NCI-H1436 treated with DMSO at 0.1 percent for 48 hours (cell line): Measurements from ENCODE around the gene WDFY2.
"Not testable (repeated sequence)": the region's sequence is repeated elsewhere in the genome, so short reads cannot be mapped to it uniquely, and the experiment has no call there.

Experiments
- DNase-seq: peaks from one replicate; lab custom pipeline; 2025; lab: John Stamatoyannopoulos, UW

WDFY2 gene

GRCh38 chr13:51666839-51667238, 82.6 kb downstream of the WDFY2 start:
- DNase-seq, result no peak

GRCh38 chr13:51668580-51669195, 84.4 kb downstream of the WDFY2 start:
- no peak for DNase-seq

DNA sequence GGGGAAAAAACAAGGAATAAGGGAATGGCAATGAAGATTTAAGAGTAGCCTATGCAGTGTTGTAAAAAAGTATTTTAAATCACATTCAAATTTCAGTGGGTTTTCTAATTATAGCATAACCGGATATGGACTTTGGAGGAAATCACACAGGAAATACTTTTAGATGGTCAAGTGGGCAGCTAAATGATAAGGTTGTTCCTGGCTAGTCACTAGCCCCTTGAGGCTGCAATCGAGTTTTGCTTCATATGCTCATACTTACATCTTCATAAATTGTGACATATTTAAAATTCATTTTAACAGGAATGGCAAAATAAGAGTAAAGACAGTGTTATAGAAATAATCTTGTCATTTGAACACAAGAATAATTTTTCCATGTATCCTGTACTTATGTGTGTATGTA, 88.9 kb downstream of the WDFY2 start:
- DNase-seq, result no peak

DNA sequence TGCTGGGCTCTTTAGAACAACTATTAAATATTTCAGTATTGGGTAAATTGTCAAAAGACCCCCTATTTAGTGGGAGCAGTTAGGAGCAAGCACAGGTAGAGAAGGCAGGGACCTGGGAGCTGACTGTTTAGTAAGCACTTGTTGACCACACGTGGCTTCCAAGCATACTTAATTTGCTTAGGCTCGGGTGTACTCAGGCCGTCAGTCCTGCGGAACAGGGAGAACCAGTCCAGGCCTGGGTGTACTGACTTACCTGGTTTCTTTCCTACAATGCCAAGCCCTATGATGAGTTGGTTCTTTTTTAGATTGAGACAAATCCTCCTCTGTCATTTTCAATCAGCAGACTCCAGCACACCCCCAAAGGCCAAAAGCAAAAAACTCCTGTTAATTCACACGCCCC, 90.0 kb downstream of the WDFY2 start:
- no peak for DNase-seq

DNA sequence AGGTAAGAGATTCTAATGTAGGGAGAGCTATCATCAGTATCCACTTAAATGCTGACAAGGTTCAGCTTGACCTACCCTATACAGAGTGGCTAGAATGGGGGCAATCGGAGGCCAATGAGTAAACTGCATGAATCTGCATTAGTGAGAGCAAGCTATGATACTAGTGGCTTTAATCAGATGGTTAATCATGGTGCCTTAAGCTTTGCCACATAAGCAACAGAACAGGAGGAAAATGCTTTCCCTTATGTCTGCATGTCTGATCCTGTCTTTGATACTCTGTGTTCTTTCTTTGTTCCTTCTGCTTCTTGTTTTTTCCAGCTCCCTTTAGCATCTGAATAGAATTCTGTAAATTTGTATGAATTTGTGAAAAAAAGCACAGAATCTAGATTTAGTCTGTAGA, 91.1 kb downstream of the WDFY2 start:
- DNase-seq, result no peak

- no peak for DNase-seq
Observed at GRCh38 chr13:51675877-51676276, 91.6 kb downstream of the WDFY2 start.

DNA sequence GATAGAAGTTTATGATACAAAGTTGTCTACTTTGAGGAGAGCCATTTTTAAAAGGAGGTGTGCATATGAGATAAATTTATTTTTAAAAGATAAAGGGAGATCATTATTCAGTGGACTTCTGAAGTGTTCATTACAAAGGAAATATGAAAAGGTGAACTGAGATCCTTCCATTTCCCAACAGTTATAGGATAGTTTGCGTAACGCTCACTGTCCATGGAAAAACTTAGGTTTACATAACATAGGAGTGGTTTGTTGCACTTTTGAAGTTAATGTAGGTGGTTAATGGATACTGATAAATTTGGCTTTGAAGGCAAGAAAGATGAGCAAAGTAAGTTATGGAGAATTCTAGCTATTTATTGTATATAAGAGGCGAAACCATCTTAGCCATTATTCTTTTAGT, 92.5 kb downstream of the WDFY2 start:
- DNase-seq, result no peak

DNA sequence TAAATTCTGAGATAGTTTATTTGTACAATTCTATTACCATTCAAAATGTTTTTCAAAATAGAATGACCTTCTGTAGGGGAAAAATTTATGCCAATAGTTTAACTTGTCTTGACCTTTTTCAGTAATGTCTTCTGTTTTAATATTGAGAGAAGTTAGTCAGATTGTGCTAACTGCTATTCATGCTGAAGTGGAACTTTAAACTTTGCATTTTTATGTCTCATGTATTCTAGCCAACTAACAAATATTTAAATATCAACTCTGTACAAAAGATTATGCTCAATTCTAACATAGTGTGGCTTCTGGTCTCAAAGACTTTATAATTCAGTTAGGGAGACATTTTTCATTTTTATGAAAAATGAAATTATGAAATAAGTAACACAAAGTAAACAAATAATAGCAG, 94.2 kb downstream of the WDFY2 start:
- DNase-seq, result no peak

GRCh38 chr13:51679616-51680015, 95.4 kb downstream of the WDFY2 start:
- DNase-seq, result no peak

GRCh38 chr13:51681037-51681678, 96.9 kb downstream of the WDFY2 start:
- DNase-seq, result no peak

DNA sequence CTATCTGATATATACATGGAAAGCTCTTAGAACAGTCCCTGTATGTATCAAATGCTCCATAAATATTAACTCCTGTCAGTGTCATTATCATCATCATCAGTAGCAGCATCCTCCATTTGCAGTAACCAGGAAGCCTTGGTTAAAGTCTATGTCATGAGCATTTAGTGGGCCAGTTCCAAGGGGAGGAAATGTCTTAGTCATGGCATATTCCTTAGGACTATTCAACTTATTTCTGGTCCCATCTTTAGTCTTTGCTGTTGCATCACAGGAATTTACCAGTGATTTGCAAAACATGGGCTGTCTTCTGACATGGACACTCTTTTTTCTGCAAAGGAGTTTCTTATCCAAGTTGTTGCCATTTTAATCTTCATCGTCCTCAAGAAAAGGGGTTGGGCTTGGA, 98.4 kb downstream of the WDFY2 start:
- DNase-seq, result no peak

- no peak for DNase-seq
Observed at GRCh38 chr13:51683597-51683996, 99.3 kb downstream of the WDFY2 start.

GRCh38 chr13:51684076-51684475, 99.8 kb downstream of the WDFY2 start:
- DNase-seq, result no peak

- no peak for DNase-seq
Observed at GRCh38 chr13:51687947-51688714, 103.9 kb downstream of the WDFY2 start.

- no peak for DNase-seq
Observed at GRCh38 chr13:51688937-51689662, 104.8 kb downstream of the WDFY2 start.

GRCh38 chr13:51689663-51689996, 105.4 kb downstream of the WDFY2 start:
- DNase-seq, result no peak

DNA sequence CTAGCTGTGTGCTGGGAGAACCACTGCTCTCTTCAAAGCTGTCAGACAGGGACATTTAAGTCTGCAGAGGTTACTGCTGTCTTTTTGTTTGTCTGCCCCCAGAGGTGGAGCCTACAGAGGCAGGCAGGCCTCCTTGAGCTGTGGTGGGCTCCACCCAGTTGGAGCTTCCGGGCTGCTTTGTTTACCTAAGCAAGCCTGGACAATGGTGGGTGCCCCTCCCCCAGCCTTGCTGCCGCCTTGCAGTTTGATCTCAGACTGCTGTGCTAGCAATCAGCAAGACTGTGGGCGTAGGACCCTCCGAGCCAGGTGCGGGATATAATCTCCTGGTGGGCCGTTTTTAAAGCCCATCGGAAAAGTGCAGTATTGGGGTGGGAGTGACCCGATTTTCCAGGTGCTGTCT, 111.4 kb downstream of the WDFY2 start:
- DNase-seq, result not testable (repeated sequence)

- no peak for DNase-seq
Observed at GRCh38 chr13:51697181-51697580, 112.9 kb downstream of the WDFY2 start.

- DNase-seq, result no peak
Observed at GRCh38 chr13:51697855-51698254, 113.6 kb downstream of the WDFY2 start.

GRCh38 chr13:51698352-51698751, 114.1 kb downstream of the WDFY2 start:
- DNase-seq, result no peak

DNA sequence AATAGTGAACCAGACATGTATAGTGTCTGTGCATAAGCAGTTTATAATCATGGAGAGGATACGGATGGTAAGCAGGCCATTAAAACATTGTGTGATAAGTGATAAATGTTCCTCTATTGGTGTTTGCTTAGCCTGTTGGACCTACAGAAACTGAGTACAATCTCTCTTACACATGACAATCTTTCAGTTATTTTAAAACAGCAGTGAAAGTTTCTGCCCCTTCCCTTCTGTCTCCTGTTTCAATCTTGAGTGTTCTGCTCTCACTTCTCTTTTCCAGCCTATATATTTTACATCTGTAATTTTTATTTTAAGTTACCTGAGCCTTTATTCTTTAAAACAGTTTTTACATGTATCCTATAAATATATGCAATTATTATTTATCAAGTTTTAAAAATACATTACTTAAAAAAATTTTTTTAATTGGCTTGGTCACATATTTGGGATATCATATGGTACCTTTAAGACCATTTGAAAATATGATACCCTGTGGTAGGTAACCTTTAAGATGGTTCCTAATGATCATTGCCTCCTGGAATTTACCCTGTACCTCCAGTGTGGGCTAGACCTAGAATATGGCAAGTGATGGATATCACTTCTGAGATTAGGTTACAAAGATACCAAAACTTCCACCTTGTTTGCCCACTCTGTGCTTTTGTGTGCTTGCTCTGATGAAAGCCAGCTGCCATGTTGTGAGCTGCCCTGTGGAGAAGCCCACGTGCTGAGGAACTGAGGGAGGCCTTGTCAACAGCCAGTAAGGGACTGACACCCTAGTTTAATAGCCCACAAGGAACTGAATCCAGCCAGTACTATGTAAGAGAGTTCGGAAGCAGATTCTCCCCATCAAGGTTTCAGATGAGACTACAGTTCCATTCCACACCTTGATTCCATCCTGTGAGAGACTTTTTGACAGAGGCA, 120.4 kb downstream of the WDFY2 start:
- DNase-seq, result no peak

GRCh38 chr13:51707461-51707860, 123.2 kb downstream of the WDFY2 start:
- no peak for DNase-seq
